B cell (primary cell): ENCODE results near the gene COA8. TPM values are rescaled to one million over a fixed set of nuclear protein-coding genes. Genes with fewer than 3 reads are reported as not detected.

Source experiments
- ATAC-seq: fragments of 200-7000 bp; cut with Tn5 transposase; one replicate; pipeline ENCODE4 v1.10.0; 2021; ENCODE audit warnings: low read depth, mild to moderate bottlenecking, moderate number of reproducible peaks, moderate library complexity
- CTCF ChIA-PET: fragments of 350-600 bp; sonication (Branson Sonifier 250); formaldehyde crosslinking; loops from one replicate; lab custom pipeline; 2021; ENCODE audit warnings: antibody characterized with exemption, inconsistent platforms; lab: Charles Lee
- POLR2A ChIA-PET: fragments of 350-600 bp; sonication (Branson Sonifier 250); formaldehyde crosslinking; loops from one replicate; lab custom pipeline; 2021; ENCODE audit warnings: antibody characterized with exemption; lab: Charles Lee
- DNase-seq: peaks from one replicate; pipeline ENCODE4 v3.0.0; 2013
- H2AFZ ChIP-seq: 2 replicates; pipeline ENCODE4 v1.6.1; 2012; ENCODE audit warnings: mild to moderate bottlenecking, low read depth, low read length; ENCODE audit not compliant: insufficient read depth, poor library complexity, severe bottlenecking
- H3K27ac ChIP-seq, 2 donors: 1 replicate in 1 of 2; 2 replicates in 1 of 2; pipeline ENCODE4 v1.5.1; 2012 to 2013; ENCODE audit warnings: low read length in 2 of 2, mild to moderate bottlenecking in 2 of 2, moderate library complexity in 1 of 2
- H3K27me3 ChIP-seq, 4 experiments: fragments of 200-600 bp in 1 of 4; sonication (generic) in 1 of 4; replicated peaks in 1 of 4; 1 replicate in 2 of 4; 2 replicates in 2 of 4; pipeline versions ENCODE4 v1.6.1 to v1.7.0; 2013 to 2016; ENCODE audit warnings: low read length in 3 of 4, mild to moderate bottlenecking in 2 of 4, mixed read lengths in 1 of 4, moderate library complexity in 1 of 4; ENCODE audit not compliant: insufficient read depth in 4 of 4, control insufficient read depth in 3 of 4; ENCODE audit errors: control extremely low read depth in 1 of 4
- H3K36me3 ChIP-seq, 2 experiments: replicated peaks in 1 of 2; 1 replicate in 1 of 2; 2 replicates in 1 of 2; pipeline versions ENCODE4 v1.6.1 to v1.7.1; 2013; ENCODE audit warnings: low read length in 1 of 2; ENCODE audit not compliant: insufficient read depth in 2 of 2, control insufficient read depth in 1 of 2; ENCODE audit errors: control extremely low read depth in 1 of 2, extremely low read depth in 1 of 2
- H3K4me1 ChIP-seq, 2 donors: fragments of 200-600 bp in 1 of 2; sonication (generic) in 1 of 2; 1 replicate in 1 of 2; 2 replicates in 1 of 2; pipeline versions ENCODE4 v1.5.1 to v1.6.1; 2013 to 2017; ENCODE audit warnings: low read length in 2 of 2; ENCODE audit not compliant: control insufficient read depth in 2 of 2, insufficient read depth in 2 of 2
- H3K4me2 ChIP-seq: replicated peaks from 2 replicates; pipeline ENCODE3; 2012; ENCODE audit warnings: mild to moderate bottlenecking, low read depth, low read length; ENCODE audit not compliant: poor library complexity, severe bottlenecking
- H3K4me3 ChIP-seq, 5 experiments: fragments of 200-600 bp in 1 of 5; sonication (generic) in 1 of 5; 1 replicate in 3 of 5; 2 replicates in 2 of 5; pipeline versions ENCODE4 v1.5.1 to v1.7.0; 2011 to 2016; ENCODE audit warnings: low read length in 4 of 5, mild to moderate bottlenecking in 4 of 5, low read depth in 2 of 5, control low read depth in 1 of 5, moderate library complexity in 1 of 5; ENCODE audit not compliant: insufficient read depth in 1 of 5; ENCODE audit errors: control extremely low read depth in 1 of 5, extremely low read depth in 1 of 5
- H3K79me2 ChIP-seq: fragments of 200-600 bp; sonication (generic); one replicate; pipeline ENCODE4 v1.6.0; 2016; ENCODE audit warnings: low read length; ENCODE audit not compliant: control insufficient read depth, insufficient read depth
- H3K9ac ChIP-seq: fragments of 200-600 bp; sonication (generic); 2 replicates; pipeline ENCODE4 v1.6.1; 2017; ENCODE audit warnings: mild to moderate bottlenecking, low read length, moderate library complexity
- H3K9me3 ChIP-seq, 3 donors: one replicate each; pipeline versions ENCODE4 v1.6.1 to v1.7.1; 2013; ENCODE audit warnings: low read length in 2 of 3; ENCODE audit not compliant: control insufficient read depth in 2 of 3, insufficient read depth in 1 of 3; ENCODE audit errors: control extremely low read depth in 1 of 3
- H4K20me1 ChIP-seq: 2 replicates; pipeline ENCODE4 v1.6.0; 2012; ENCODE audit warnings: mild to moderate bottlenecking, low read length; ENCODE audit not compliant: insufficient read depth, control insufficient read depth, poor library complexity, severe bottlenecking
- H3K27ac Mint-ChIP-seq: one replicate; pipeline ENCODE4 v1.8.0; 2021; ENCODE audit warnings: mixed read lengths
- H3K27me3 Mint-ChIP-seq: one replicate; pipeline ENCODE4 v1.8.0; 2021; ENCODE audit warnings: mixed read lengths
- H3K4me1 Mint-ChIP-seq: one replicate; pipeline ENCODE4 v1.8.0; 2021; ENCODE audit warnings: mixed read lengths
- H3K4me3 Mint-ChIP-seq: one replicate; pipeline ENCODE4 v1.8.0; 2021; ENCODE audit warnings: mixed read lengths
- H3K9me3 Mint-ChIP-seq: one replicate; pipeline ENCODE4 v1.8.0; 2022; ENCODE audit warnings: mixed read lengths; ENCODE audit not compliant: insufficient read depth
- EZH2 ChIP-seq: IDR thresholded peaks from 2 replicates; pipeline ENCODE4 v1.6.1; 2012; ENCODE audit warnings: borderline replicate concordance, low read depth, mild to moderate bottlenecking, moderate library complexity, low read length; ENCODE audit not compliant: insufficient read depth, poor library complexity, severe bottlenecking
- WGBS: methylation state at CpG from one replicate; pipeline ENCODE4 v1.1.5; 2013; ENCODE audit warnings: missing lambda C conversion rate; ENCODE audit not compliant: insufficient coverage; 5-methylcytosine and 5-hydroxymethylcytosine counted together
- intact Hi-C: fragments of 100-400 bp; cut with micrococcal nuclease; formaldehyde crosslinking; loops from one replicate; pipeline ENCODE4 v1.10.0; 2022
- polyA plus RNA-seq: library from polyadenylated mRNA; depleted of rRNA; stranded (reverse); fragments of >200 nt; gene quantifications from 2 replicates; pipeline ENCODE4 v1.2.3, GENCODE V29; 2012
- total RNA-seq, 2 donors: library from RNA; stranded (reverse); fragments of 120-200 nt in 1 of 2; gene quantifications; 1 replicate in 1 of 2; 2 replicates in 1 of 2; pipeline versions ENCODE4 v1.2.3 to v1.2.4, GENCODE V29; 2013 to 2022
- TF ChIP-seq, protein P1 (sequence below): fragments of 200-600 bp; IDR thresholded peaks from one replicate; pipeline ENCODE4 v1.8.0; 2022; ENCODE audit warnings: antibody characterized with exemption, mild to moderate bottlenecking

COA8 gene
- total and polyA plus RNA-seq, 2 donors (not counting 1 experiment from before 2014, with no cell fraction given): 7.5 to 24.9 TPM

- H2AFZ ChIP-seq: no peak overlapping the region
- H3K4me3 ChIP-seq: no peak overlapping the region
- H4K20me1 ChIP-seq: no peaks in the 10 kb centered on the region
- H3K9me3 Mint-ChIP-seq: no peaks in the 10 kb centered on the region
- WGBS: no CpG with 5 or more reads among the region's 5 CpGs
- peaks cover 13% of the 10 kb centered on the region for H3K4me1 Mint-ChIP-seq
- peaks cover 0 to 3% (median 0%) of the 10 kb centered on the region in 4 experiments for H3K27me3 ChIP-seq
- H3K9ac ChIP-seq: no peak overlapping the region
- no peak overlapping the region for H3K27ac ChIP-seq
- H3K4me3 Mint-ChIP-seq: no peak overlapping the region
- POLR2A ChIA-PET: interaction anchor here (0.7 kb wide), 1 partner anchor 12 kb away, joined by 3 read pairs; no protein-coding TSS in a partner anchor
- no peak overlapping the region for H3K4me2 ChIP-seq
- ATAC-seq: no peak
- H3K36me3 ChIP-seq: no peaks in the 10 kb centered on the region
- no peak for DNase-seq
- no peaks in the 10 kb centered on the region for H3K9me3 ChIP-seq
- TF ChIP-seq EZH2: no peak
- TF ChIP-seq, protein P1, sequence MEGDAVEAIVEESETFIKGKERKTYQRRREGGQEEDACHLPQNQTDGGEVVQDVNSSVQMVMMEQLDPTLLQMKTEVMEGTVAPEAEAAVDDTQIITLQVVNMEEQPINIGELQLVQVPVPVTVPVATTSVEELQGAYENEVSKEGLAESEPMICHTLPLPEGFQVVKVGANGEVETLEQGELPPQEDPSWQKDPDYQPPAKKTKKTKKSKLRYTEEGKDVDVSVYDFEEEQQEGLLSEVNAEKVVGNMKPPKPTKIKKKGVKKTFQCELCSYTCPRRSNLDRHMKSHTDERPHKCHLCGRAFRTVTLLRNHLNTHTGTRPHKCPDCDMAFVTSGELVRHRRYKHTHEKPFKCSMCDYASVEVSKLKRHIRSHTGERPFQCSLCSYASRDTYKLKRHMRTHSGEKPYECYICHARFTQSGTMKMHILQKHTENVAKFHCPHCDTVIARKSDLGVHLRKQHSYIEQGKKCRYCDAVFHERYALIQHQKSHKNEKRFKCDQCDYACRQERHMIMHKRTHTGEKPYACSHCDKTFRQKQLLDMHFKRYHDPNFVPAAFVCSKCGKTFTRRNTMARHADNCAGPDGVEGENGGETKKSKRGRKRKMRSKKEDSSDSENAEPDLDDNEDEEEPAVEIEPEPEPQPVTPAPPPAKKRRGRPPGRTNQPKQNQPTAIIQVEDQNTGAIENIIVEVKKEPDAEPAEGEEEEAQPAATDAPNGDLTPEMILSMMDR: no peak
- H3K79me2 ChIP-seq: no peaks in the 10 kb centered on the region
- intact Hi-C loops: no loop called here
- peaks cover 10 to 11% of the 10 kb centered on the region in 2 donors for H3K4me1 ChIP-seq
- no peak overlapping the region for H3K27ac Mint-ChIP-seq
- H3K27me3 Mint-ChIP-seq: no peaks in the 10 kb centered on the region
- CTCF ChIA-PET: no interaction called here
These were observed 56.3 kb downstream of the COA8 start for GRCh38 chr14:103619057-103619456.

DNA sequence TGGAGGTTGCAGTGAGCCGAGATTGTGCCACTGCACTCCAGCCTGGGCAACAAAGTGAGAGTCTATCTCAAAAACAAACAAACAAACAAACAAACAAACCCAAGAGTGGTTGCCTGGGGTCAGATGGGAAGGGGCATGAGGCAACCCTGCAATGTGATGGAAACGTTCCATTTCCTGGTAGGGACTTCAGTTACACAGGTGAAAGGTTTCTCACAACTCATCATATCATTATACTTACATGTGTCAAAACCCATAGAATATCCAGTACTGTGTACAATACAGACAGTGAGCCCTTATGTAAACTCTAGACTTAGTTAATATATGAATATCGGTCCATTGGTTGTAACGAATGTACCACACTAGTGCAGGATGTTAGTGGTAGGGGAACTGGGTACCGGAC, 59.1 kb downstream of the COA8 start:
- H3K9ac ChIP-seq: no peak overlapping the region
- H3K79me2 ChIP-seq: no peaks in the 10 kb centered on the region

More for the DNA sequence above, 59.1 kb downstream of the COA8 start:
- no peak overlapping the region for H3K4me3 Mint-ChIP-seq
- ATAC-seq: no peak
- Histone ChIP-seq H3K4me2 (no peak overlapping the region), H3K27ac (no peak overlapping the region), H3K27me3 (no peaks in the 10 kb centered on the region), H3K4me1 (peaks cover 34 to 35% of the 10 kb centered on the region in 2 donors), H3K36me3 (no peaks in the 10 kb centered on the region), H3K4me3 (no peak overlapping the region), H2AFZ (no peak overlapping the region), H3K9me3 (no peaks in the 10 kb centered on the region), H4K20me1 (no peaks in the 10 kb centered on the region)
- no peaks in the 10 kb centered on the region for H3K27me3 Mint-ChIP-seq
- DNase-seq: no peak
- ChIA-PET CTCF (no interaction called here), POLR2A (interaction anchor here (0.6 kb wide), 1 partner anchor 24 kb away, joined by 5 read pairs; no protein-coding TSS in a partner anchor)
- H3K9me3 Mint-ChIP-seq: no peaks in the 10 kb centered on the region
- intact Hi-C loops: no loop called here
- WGBS: no CpG with 5 or more reads among the region's 5 CpGs
- peaks cover 37% of the 10 kb centered on the region for H3K4me1 Mint-ChIP-seq
- no peak overlapping the region for H3K27ac Mint-ChIP-seq
- TF ChIP-seq, protein P1: no peak
- no peak for TF ChIP-seq EZH2
